ENCODE data around the gene LETMD1.
A peak's percentile ranks its signal among the peaks of the same experiment; 100 is the strongest.
"Not testable (repeated sequence)": the region's sequence is repeated elsewhere in the genome, so short reads cannot be mapped to it uniquely, and the experiment has no call there.

Gene LETMD1

DNA sequence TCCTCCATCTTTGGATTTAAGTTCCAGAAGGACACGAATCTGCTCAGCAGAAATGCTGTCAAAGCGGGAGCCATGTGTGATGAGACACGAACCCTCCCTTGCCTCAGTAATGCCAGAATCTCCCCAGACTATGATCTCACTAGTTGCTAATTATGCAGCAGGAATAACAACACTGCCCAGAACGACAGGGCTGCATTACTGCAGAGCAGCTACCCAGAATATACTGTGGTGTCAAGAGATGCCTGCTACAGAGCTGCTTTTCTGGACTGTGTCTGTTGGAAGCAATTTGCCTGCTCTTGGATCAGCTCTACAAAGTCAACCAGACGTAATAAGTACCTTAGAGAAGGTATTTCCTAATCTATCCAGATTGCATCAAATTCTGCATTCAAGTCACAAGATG, 29.8 kb downstream of the LETMD1 start:
- DNase-seq (ENCODE audit: low read depth in 2 of 2), result no peak

GRCh38 chr12:51078346-51078745, 30.2 kb downstream of the LETMD1 start:
- not testable (repeated sequence) for DNase-seq (ENCODE audit: low read depth in 2 of 2)

GRCh38 chr12:51078866-51079265, 30.7 kb downstream of the LETMD1 start:
- DNase-seq (ENCODE audit: low read depth in 2 of 2), result not testable (repeated sequence)

GRCh38 chr12:51080136-51080535, 32.0 kb downstream of the LETMD1 start:
- no peak for DNase-seq (ENCODE audit: low read depth in 2 of 2)

- DNase-seq (ENCODE audit: low read depth in 2 of 2), result no peak
These were observed 33.3 kb downstream of the LETMD1 start for GRCh38 chr12:51081421-51081820.

DNA sequence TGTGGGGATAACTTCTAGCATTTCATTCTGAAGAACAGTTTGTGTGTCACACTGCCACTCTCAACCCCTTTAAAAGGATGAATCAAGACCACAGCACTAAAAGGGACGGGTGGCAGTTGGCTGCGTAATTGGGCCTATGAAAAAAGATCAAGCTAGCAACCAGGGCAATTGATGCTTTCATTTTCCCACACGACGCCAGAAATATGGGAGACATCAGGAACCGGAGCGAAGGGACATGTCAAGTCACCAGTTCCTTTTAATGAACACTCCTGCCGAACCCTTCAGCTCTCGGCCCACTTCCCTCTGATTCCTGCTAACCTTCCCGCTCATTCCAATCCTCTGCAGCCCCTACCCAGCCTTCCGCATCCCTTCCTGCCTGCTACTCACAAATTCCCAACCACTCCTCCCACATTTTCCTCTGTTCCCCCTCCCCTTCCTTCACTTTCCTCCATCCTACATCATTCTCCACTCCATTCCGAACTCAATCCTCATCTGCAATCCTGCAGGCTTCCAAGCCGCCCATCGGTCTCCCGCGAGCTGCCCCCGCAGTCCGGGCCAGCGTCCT, 34.5 kb downstream of the LETMD1 start:
- DNase-seq (ENCODE audit: low read depth in 2 of 2), result no peak

- DNase-seq (ENCODE audit: low read depth in 2 of 2), result peak; percentile 89 to 90
These were observed 35.2 kb downstream of the LETMD1 start, which contains the start of gene CSRNP2 for GRCh38 chr12:51083126-51083833. Gene CSRNP2 (minus strand): TSS chr12:51083596. CDS start chr12:51076561, 7,035 bp downstream.

GRCh38 chr12:51085757-51086156, 37.6 kb downstream of the LETMD1 start:
- DNase-seq (ENCODE audit: low read depth in 2 of 2), result no peak

DNA sequence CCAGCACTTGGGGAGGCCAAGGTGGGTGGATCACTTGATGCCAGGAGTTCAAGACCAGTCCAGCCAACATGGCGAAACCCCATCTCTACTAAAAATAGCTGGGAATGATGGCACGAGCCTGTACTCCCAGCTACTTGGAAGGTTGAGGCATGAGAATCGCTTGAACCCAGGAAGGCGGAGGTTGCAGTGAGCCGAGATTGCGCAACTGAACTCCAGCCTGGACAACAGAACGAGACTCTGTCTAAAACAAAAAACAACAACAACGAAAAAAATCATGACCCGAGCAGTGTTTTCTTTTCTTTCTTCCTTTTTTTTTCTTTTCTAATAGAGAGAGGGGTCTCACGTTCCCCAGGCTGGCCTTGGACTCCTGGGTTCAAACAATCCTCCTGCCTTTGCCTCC, 38.8 kb downstream of the LETMD1 start:
- no peak for DNase-seq (ENCODE audit: low read depth in 2 of 2)

- no peak for DNase-seq (ENCODE audit: low read depth in 2 of 2)
These were observed 39.7 kb downstream of the LETMD1 start for GRCh38 chr12:51087818-51088217.

GRCh38 chr12:51090705-51091229, 42.6 kb downstream of the LETMD1 start:
- no peak for DNase-seq (ENCODE audit: low read depth in 2 of 2)

GRCh38 chr12:51098611-51099010, 50.5 kb downstream of the LETMD1 start:
- DNase-seq (ENCODE audit: low read depth in 2 of 2), result no peak

- DNase-seq (ENCODE audit: low read depth in 2 of 2), result no peak
These were observed 55.9 kb downstream of the LETMD1 start for GRCh38 chr12:51103977-51104376.

GRCh38 chr12:51108136-51108535, 60.0 kb downstream of the LETMD1 start:
- no peak for DNase-seq (ENCODE audit: low read depth in 2 of 2)

All from fibroblast of skin of left quadriceps (primary cell).